ENCODE results near the gene ACOT8.
A peak's percentile ranks its signal among the peaks of the same experiment; 100 is the strongest.

ACOT8 gene

GRCh38 chr20:45852326-45852725, 4.9 kb downstream of the ACOT8 start:
- Histone ChIP-seq H3K9me3 (ENCODE audit: severe bottlenecking) (no peaks in the 10 kb centered on the region), H3K36me3 (ENCODE audit: low read depth) (peaks cover 52% of the 10 kb centered on the region), H3K4me3 (ENCODE audit: severe bottlenecking) (no peak overlapping the region), H3K27ac (ENCODE audit: poor library complexity, severe bottlenecking) (no peak overlapping the region), H3K27me3 (ENCODE audit: insufficient read depth, poor library complexity, severe bottlenecking) (no peaks in the 10 kb centered on the region), H3K4me1 (ENCODE audit: insufficient read depth, poor library complexity, severe bottlenecking) (peaks cover 5% of the 10 kb centered on the region)
- no peak for ATAC-seq (ENCODE audit: low read depth)
- DNase-seq (ENCODE audit: low spot score): no peak
- TF ChIP-seq, protein P1, sequence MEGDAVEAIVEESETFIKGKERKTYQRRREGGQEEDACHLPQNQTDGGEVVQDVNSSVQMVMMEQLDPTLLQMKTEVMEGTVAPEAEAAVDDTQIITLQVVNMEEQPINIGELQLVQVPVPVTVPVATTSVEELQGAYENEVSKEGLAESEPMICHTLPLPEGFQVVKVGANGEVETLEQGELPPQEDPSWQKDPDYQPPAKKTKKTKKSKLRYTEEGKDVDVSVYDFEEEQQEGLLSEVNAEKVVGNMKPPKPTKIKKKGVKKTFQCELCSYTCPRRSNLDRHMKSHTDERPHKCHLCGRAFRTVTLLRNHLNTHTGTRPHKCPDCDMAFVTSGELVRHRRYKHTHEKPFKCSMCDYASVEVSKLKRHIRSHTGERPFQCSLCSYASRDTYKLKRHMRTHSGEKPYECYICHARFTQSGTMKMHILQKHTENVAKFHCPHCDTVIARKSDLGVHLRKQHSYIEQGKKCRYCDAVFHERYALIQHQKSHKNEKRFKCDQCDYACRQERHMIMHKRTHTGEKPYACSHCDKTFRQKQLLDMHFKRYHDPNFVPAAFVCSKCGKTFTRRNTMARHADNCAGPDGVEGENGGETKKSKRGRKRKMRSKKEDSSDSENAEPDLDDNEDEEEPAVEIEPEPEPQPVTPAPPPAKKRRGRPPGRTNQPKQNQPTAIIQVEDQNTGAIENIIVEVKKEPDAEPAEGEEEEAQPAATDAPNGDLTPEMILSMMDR (IDR thresholded peaks at IDR 0.05; ENCODE audit: poor library complexity, severe bottlenecking): no peak

- Histone ChIP-seq H3K4me1 (ENCODE audit: insufficient read depth, poor library complexity, severe bottlenecking) (peaks cover 5% of the 10 kb centered on the region), H3K9me3 (ENCODE audit: severe bottlenecking) (no peaks in the 10 kb centered on the region), H3K4me3 (ENCODE audit: severe bottlenecking) (no peak overlapping the region), H3K27ac (ENCODE audit: poor library complexity, severe bottlenecking) (no peak overlapping the region), H3K36me3 (ENCODE audit: low read depth) (peaks cover 61% of the 10 kb centered on the region), H3K27me3 (ENCODE audit: insufficient read depth, poor library complexity, severe bottlenecking) (no peaks in the 10 kb centered on the region)
- TF ChIP-seq, protein P1 (IDR thresholded peaks at IDR 0.05; ENCODE audit: poor library complexity, severe bottlenecking): no peak
- ATAC-seq (ENCODE audit: low read depth): no peak
- no peak for DNase-seq (ENCODE audit: low spot score)
These were observed 5.7 kb downstream of the ACOT8 start for GRCh38 chr20:45851501-45851900.

GRCh38 chr20:45850926-45851325, 6.3 kb downstream of the ACOT8 start:
- peak; percentile 6; the same call in 1 of the 3 replicates for ATAC-seq (ENCODE audit: low read depth)
- Histone ChIP-seq H3K4me1 (ENCODE audit: insufficient read depth, poor library complexity, severe bottlenecking) (no peaks in the 10 kb centered on the region), H3K36me3 (ENCODE audit: low read depth) (peaks cover 66% of the 10 kb centered on the region), H3K27me3 (ENCODE audit: insufficient read depth, poor library complexity, severe bottlenecking) (no peaks in the 10 kb centered on the region), H3K9me3 (ENCODE audit: severe bottlenecking) (no peaks in the 10 kb centered on the region), H3K27ac (ENCODE audit: poor library complexity, severe bottlenecking) (no peak overlapping the region), H3K4me3 (ENCODE audit: severe bottlenecking) (no peak overlapping the region)
- TF ChIP-seq, protein P1 (IDR thresholded peaks at IDR 0.05; ENCODE audit: poor library complexity, severe bottlenecking): no peak
- DNase-seq (ENCODE audit: low spot score): no peak

GRCh38 chr20:45850238-45850637, 7.0 kb downstream of the ACOT8 start:
- TF ChIP-seq, protein P1 (IDR thresholded peaks at IDR 0.05; ENCODE audit: poor library complexity, severe bottlenecking): no peak
- DNase-seq (ENCODE audit: low spot score): no peak
- Histone ChIP-seq H3K36me3 (ENCODE audit: low read depth) (peaks cover 70% of the 10 kb centered on the region), H3K4me3 (ENCODE audit: severe bottlenecking) (no peak overlapping the region), H3K4me1 (ENCODE audit: insufficient read depth, poor library complexity, severe bottlenecking) (no peaks in the 10 kb centered on the region), H3K27ac (ENCODE audit: poor library complexity, severe bottlenecking) (no peak overlapping the region), H3K27me3 (ENCODE audit: insufficient read depth, poor library complexity, severe bottlenecking) (no peaks in the 10 kb centered on the region), H3K9me3 (ENCODE audit: severe bottlenecking) (no peaks in the 10 kb centered on the region)
- ATAC-seq (ENCODE audit: low read depth): no peak

DNA sequence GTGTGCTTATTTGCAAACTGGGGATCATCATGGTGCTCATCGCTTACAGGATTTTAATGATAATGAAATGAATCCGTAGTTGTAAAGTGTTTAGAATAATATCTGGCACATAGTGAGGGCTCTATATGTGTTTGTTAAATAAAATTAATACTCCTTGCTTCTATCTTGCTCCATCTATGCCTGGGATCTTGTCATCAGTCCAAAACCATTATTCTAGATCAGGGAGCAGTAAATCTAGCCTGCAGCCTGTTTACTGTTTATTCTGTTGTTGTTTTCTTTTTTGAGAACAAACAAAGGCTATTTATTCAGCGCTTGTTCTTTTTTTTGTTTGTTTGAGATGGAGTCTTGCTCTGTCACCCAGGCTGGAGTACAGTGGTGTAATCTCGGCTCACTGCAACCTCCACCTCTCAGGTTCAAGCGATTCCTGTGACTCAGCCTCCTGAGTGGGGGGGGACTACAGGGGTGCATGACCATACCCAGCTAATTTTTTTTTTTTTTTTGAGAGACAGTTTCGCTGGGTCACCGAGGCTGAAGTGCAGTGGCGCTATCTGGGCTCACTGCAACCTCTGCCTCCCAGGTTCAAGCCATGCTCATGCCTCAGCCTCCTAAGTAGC, 8.1 kb downstream of the ACOT8 start:
- TF ChIP-seq, protein P1 (IDR thresholded peaks at IDR 0.05; ENCODE audit: poor library complexity, severe bottlenecking): no peak
- Histone ChIP-seq H3K4me1 (ENCODE audit: insufficient read depth, poor library complexity, severe bottlenecking) (no peaks in the 10 kb centered on the region), H3K27ac (ENCODE audit: poor library complexity, severe bottlenecking) (no peak overlapping the region), H3K4me3 (ENCODE audit: severe bottlenecking) (no peak overlapping the region), H3K36me3 (ENCODE audit: low read depth) (peaks cover 70% of the 10 kb centered on the region), H3K9me3 (ENCODE audit: severe bottlenecking) (no peaks in the 10 kb centered on the region), H3K27me3 (ENCODE audit: insufficient read depth, poor library complexity, severe bottlenecking) (no peaks in the 10 kb centered on the region)
- ATAC-seq (ENCODE audit: low read depth) (0 out of 3 replicates have a peak, but pooled peaks have one; percentile 11), DNase-seq (ENCODE audit: low spot score) (no peak)
